Measurements from ENCODE around the gene MTHFD1L. TPM values are rescaled to one million over a fixed set of nuclear protein-coding genes. Genes with fewer than 3 reads are reported as not detected.
A peak's percentile ranks its signal among the peaks of the same experiment; 100 is the strongest.

The MTHFD1L gene
- total and polyA plus RNA-seq, 8 donors = 1.8 to 16.3 (median 8.8) TPM

DNA sequence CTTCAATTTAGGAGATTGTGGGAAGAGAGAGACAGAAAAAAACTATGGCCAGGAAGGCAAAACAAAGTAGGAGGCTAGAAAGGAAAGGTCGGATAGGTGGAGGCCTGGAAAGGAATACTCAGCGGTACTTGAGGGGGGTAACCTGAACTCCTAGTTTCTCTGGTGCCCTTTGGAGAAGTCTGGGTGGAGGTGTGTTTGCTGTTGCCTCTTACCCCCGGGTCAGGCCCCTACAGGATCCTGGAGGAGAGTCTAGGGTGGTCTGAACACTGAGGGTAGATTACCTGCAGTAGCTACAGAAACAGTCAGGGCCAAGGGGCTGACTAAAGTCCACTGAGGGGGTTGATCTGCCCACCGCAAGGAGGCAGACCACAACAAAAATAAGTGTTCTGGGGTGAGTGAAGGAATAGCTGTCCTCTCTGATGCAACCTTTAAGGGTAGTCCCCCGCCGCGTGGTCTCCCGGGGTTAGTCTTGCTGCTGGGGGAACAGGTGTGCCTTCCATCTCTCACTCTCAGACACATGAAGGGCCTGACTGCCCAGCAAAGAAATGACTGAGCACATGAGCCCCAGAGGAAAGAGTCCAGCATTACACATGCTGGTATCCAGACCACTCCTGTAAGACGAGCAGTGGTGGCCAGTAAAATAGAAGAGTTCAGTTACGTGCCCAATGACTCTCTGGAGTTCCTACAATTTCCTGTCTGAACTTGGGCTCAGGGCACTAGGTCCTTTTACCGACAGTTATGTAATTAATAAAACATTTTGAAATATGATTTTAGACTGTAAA lies 59.5 kb downstream of the MTHFD1L start:
- Histone ChIP-seq H3K27me3 (no peaks in the 10 kb centered on the region), H3K4me1 (peaks cover 0 to 6% (median 2%) of the 10 kb centered on the region in 4 donors), H3K36me3 (peaks cover 0 to 26% (median 8%) of the 10 kb centered on the region in 4 donors), H3K4me3 (no peak overlapping the region), H3K9me3 (no peaks in the 10 kb centered on the region), H3K27ac (peak overlapping the region in 1 of 5 donors; percentile 34)
- intact Hi-C loops (cut with DNase I; ENCODE audit: low total_unique reads) = no loop called here
- TF ChIP-seq, protein P1, sequence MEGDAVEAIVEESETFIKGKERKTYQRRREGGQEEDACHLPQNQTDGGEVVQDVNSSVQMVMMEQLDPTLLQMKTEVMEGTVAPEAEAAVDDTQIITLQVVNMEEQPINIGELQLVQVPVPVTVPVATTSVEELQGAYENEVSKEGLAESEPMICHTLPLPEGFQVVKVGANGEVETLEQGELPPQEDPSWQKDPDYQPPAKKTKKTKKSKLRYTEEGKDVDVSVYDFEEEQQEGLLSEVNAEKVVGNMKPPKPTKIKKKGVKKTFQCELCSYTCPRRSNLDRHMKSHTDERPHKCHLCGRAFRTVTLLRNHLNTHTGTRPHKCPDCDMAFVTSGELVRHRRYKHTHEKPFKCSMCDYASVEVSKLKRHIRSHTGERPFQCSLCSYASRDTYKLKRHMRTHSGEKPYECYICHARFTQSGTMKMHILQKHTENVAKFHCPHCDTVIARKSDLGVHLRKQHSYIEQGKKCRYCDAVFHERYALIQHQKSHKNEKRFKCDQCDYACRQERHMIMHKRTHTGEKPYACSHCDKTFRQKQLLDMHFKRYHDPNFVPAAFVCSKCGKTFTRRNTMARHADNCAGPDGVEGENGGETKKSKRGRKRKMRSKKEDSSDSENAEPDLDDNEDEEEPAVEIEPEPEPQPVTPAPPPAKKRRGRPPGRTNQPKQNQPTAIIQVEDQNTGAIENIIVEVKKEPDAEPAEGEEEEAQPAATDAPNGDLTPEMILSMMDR (IDR thresholded peaks at IDR 0.05) = no peak
- TF ChIP-seq POLR2A (IDR thresholded peaks at IDR 0.05) (no peak), EP300 (IDR thresholded peaks at IDR 0.05) (no peak), POLR2AphosphoS5 (IDR thresholded peaks at IDR 0.05) (no peak)
- 74 to 93% (median 87%) methylated on average over 11 of the region's 11 CpGs for WGBS, 5 donors
- DNase-seq = no peak

DNA sequence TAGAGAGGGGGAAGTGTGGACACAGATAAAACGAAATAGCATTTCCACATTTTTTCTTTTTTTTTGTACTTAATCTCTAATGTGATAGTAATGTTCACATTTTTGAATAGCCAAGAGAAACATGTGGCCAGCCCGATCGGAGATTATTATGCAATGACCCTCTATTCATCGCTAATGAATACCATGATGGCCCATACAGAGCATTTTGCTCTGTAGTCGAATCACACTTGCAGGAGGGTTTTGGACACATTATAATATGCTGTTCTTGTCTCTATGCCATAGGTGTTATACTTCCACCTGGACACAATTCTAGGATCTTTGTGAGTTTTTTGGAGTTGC lies 60.1 kb downstream of the MTHFD1L start:
- Histone ChIP-seq H3K4me3 (no peak overlapping the region), H3K27me3 (no peaks in the 10 kb centered on the region), H3K4me1 (peaks cover 0 to 6% (median 2%) of the 10 kb centered on the region in 4 donors), H3K36me3 (peaks cover 0 to 24% (median 5%) of the 10 kb centered on the region in 4 donors), H3K27ac (no peak overlapping the region), H3K9me3 (no peaks in the 10 kb centered on the region)
- TF ChIP-seq, protein P1 (IDR thresholded peaks at IDR 0.05) = no peak
- TF ChIP-seq POLR2AphosphoS5 (IDR thresholded peaks at IDR 0.05) = no peak
- no peak for TF ChIP-seq POLR2A (IDR thresholded peaks at IDR 0.05)
- no peak for TF ChIP-seq EP300 (IDR thresholded peaks at IDR 0.05)
- no peak for DNase-seq
- WGBS, 5 donors = 64 to 85% (median 78%) methylated on average over 5 of the region's 5 CpGs
- intact Hi-C loops (cut with DNase I; ENCODE audit: low total_unique reads) = no loop called here

- TF ChIP-seq, protein P1 (IDR thresholded peaks at IDR 0.05) = no peak
- H3K4me1 ChIP-seq = peaks cover 0 to 10% (median 2%) of the 10 kb centered on the region in 4 donors
- no peaks in the 10 kb centered on the region for H3K9me3 ChIP-seq
- H3K36me3 ChIP-seq = peaks cover 0 to 24% (median 5%) of the 10 kb centered on the region in 4 donors
- H3K4me3 ChIP-seq = no peak overlapping the region
- no peak overlapping the region for H3K27ac ChIP-seq
- 70 to 79% (median 76%) methylated on average over 7 of the region's 7 CpGs for WGBS, 5 donors
- no peaks in the 10 kb centered on the region for H3K27me3 ChIP-seq
- peak in 1 of 2 donors; percentile 25 for DNase-seq
- intact Hi-C loops (cut with DNase I; ENCODE audit: low total_unique reads) = no loop called here
These were observed 60.5 kb downstream of the MTHFD1L start for GRCh38 chr6:150925976-150926375.

DNA sequence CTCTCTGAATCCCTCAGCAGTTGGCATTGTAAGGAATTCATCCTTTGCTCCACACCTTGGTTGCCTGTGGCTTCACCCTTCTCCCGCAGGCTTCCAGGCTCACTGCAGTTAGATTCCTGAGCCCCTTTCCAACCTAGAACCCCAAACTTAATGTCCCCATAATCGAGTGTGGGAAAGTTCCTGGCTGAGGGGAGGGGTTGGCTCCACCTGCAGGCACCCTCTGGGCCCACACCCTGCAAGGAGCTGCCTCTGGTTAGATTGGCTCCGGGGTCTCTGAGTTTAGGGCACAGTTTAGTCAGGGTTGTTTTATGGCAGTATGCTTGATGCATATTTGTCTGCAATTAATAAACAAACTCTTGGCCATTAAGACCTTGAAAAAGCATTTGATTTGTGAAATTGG lies 63.4 kb downstream of the MTHFD1L start:
- DNase-seq = no peak
- Histone ChIP-seq H3K36me3 (peaks cover 0 to 7% (median 0%) of the 10 kb centered on the region in 4 donors), H3K9me3 (no peaks in the 10 kb centered on the region), H3K4me1 (peaks cover 0 to 11% (median 2%) of the 10 kb centered on the region in 4 donors), H3K27ac (no peak overlapping the region), H3K4me3 (no peak overlapping the region), H3K27me3 (no peaks in the 10 kb centered on the region)
- WGBS, 5 donors = 74 to 100% (median 76%) methylated on average over 2 to 3 of the region's 3 CpGs
- intact Hi-C loops (cut with DNase I; ENCODE audit: low total_unique reads) = no loop called here
- TF ChIP-seq POLR2A (IDR thresholded peaks at IDR 0.05) (no peak), POLR2AphosphoS5 (IDR thresholded peaks at IDR 0.05) (no peak), EP300 (IDR thresholded peaks at IDR 0.05) (no peak)
- TF ChIP-seq, protein P1 (IDR thresholded peaks at IDR 0.05) = no peak

Data from stomach (tissue), 9 donors.